C4-2B (cell line): ENCODE results near the gene ZIC2.

ENCODE experiments used
- ZFX ChIP-seq: fragments of 450-650 bp; IDR thresholded peaks from 2 replicates; pipeline ENCODE4 v1.6.1; 2017
- TF ChIP-seq, protein P1 (sequence below): fragments of 450-650 bp; conservative IDR thresholded peaks from 2 replicates; pipeline ENCODE4 v1.5.1; 2017; ENCODE audit warnings: mild to moderate bottlenecking

DNA sequence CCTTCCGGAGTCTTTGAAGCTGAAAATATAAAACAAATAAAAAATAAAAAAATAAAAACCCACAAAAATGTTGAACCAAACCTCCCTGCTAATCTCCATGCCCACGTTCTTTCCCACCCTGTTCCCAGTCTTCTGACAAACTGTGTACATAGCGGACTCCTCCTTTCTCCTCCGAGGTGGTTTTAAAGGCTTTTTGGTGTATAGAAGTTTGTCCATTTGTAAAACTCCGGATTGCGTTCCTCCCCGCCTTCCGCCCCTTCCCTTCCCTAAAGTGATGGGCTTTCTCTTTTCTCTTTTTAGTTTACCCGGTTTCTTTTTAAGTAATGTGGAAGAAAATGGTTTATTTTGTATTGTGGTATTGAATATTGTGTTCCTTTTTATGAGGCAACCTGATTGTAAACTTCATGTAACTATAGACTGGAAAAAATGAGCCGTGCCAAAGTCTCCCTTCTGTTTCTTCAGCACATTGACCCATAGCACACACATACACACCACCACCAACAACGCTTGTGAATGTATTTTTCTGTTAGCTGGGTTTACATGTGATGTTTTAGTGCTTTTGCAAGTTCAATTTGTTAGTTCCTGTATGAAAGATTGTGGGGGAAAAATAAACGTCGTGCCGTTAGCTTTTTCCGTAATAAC, 4.4 kb downstream of the ZIC2 start:
- TF ChIP-seq, protein P1, sequence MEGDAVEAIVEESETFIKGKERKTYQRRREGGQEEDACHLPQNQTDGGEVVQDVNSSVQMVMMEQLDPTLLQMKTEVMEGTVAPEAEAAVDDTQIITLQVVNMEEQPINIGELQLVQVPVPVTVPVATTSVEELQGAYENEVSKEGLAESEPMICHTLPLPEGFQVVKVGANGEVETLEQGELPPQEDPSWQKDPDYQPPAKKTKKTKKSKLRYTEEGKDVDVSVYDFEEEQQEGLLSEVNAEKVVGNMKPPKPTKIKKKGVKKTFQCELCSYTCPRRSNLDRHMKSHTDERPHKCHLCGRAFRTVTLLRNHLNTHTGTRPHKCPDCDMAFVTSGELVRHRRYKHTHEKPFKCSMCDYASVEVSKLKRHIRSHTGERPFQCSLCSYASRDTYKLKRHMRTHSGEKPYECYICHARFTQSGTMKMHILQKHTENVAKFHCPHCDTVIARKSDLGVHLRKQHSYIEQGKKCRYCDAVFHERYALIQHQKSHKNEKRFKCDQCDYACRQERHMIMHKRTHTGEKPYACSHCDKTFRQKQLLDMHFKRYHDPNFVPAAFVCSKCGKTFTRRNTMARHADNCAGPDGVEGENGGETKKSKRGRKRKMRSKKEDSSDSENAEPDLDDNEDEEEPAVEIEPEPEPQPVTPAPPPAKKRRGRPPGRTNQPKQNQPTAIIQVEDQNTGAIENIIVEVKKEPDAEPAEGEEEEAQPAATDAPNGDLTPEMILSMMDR, result no peak
- TF ChIP-seq ZFX, result no peak
